CD1c-positive myeloid dendritic cell (primary cell): ENCODE data around the gene NSD2.
"Not testable (repeated sequence)": the region's sequence is repeated elsewhere in the genome, so short reads cannot be mapped to it uniquely, and the experiment has no call there.

ENCODE experiments used
- DNase-seq: peaks from one replicate; pipeline ENCODE4 v3.0.0-alpha.2; 2016; ENCODE audit errors: extremely low spot score

The NSD2 gene

DNA sequence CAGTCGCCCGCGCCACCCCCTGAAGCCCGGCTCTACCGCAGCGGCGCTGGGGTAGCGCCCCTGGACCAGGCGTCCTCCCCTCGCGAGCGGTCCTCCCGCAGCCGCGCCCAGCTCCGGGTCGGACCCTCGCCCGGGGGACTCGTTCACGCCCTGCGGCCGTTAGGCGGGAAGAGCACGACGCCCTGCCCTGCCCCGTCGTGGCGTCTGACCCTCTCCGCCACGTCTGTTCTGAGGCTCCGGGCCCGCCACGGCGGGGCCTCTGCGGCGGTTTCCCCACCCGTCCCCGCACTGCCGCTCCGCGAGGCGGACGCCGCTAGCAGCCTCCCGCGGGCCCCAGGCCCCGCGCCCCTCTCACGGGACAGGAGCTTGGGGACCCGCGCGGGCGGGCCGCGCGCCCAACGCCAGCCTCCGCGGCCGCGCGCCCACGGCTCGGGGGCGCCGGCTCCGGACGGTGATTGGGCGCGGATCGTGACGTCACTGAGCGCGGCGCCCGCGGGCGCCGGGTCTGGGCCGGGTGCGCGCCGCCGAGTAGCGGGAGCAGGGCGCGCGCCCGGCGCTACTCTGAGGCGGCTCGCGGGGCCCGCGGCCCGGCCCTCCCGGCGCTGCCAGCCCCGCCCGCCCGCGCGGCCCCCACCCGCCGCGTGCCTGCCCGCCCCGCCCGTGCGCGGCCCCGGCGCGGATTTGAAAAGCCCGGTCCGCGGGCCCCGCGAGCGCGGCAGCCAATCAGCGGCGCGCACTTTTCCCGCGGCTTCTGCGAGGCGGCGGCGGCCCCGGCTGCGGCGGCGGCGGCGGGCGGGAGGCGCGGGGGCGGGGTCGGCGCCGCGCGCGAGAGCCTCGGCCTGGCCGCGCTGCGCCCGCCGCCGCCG lies at the start of gene NSD2:
Gene NSD2, plus strand, starts transcription at position 816 of the 866 bp plus-strand sequence. CDS start 29,262 bp downstream, outside the sequence.
- DNase-seq = peak; percentile 96

GRCh38 chr4:1821679-1822567 lies 49.3 kb upstream of the NSD2 start:
- no peak for DNase-seq

GRCh38 chr4:1822568-1823544 lies 48.3 kb upstream of the NSD2 start:
- DNase-seq = no peak

GRCh38 chr4:1823545-1823932 lies 47.7 kb upstream of the NSD2 start:
- no peak for DNase-seq

DNA sequence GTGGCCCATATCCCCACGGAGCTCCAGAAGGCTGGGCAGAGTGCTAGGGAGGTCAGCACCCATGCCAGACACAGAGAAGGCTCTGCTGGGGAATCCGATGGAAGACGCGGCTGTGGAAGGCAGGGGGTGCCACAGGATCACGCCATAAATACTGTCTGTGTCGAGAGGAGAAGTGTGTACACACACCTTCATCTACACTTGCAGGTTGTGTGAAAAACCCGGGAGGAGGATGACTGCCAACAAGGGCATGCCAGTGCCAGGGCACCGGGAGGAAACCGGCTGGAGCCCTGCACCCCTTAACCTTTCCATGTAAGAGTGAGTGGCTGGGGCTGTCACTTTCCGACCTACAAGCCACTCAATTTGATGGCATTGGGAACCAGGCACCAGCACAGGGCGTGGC lies 46.4 kb upstream of the NSD2 start:
- DNase-seq = no peak

DNA sequence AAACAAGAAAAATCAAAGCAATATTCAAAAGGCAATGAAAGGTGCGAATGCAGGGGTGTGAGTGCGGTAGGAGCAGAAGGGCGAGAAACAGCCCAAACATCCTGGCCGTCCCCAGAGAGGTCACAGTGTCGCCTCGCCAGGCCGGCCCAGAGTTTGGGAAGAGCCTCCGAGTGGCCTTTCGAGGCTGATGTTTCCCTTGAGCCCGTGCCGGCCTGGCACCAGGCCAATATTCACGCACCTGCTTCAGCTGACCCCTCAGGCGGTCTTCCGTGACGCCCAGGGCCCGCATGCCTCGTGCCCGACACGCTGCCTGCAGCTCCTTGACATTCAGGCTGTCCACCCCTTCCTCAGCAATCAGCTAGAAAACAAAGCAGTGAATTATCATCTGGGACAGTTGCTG lies 45.9 kb upstream of the NSD2 start:
- DNase-seq = no peak

DNA sequence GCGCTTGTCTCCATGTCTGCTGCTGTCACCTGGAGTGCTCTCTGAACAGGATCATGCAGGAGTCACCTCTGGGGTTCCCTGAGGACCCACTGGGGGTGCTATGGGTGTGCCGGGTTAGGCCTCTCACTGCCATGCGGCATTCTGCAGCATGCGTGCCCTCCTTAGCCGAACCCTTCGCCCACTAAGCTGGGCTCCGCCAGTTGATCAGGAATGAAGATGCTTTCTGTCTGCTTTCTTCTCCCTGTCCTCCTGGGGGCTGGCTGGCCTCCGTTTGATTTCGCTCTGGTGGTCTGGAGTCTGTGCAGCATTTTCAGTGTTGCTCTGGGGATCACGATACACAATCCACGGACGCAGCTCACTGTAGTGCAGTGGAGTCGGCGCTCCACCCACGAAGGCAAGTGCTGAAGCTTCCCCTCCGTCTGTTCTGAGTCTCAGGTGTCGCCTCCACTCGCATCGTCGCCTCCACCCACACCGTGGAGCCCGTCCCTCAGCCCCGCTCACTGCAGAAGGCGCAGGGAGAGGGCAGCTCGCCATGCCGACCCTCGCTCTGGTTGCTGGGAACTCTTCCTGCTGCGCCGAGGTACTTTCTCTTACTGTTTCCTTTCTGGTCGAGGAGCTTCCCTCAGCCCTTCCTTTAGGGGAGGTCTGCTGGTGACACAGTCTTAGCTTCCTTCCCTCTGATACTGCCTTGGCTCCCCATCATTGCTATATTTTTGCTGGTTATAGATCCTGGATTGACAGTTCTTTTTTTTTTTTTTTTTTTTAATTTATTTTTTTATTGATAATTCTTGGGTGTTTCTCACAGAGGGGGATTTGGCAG lies 44.5 kb upstream of the NSD2 start:
- no peak for DNase-seq

DNA sequence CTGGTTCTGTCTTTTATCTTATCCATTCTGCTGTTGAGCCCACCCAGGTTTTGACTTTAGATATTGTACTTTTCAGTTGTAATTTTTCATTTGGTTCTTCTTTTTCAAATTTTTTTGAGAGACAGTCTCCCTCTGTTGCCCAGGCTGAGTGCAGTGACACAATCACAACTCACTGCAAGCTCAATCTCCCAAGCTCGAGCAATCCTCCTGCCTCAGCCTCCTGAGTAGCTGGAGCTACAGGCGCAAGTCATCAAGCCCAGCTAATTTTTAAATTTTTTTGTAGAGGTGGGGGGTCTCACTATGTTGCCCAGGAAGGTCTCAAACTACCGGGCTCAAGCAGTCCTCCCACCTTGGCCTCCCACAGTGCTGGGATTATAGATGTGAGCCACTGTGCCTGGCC lies 41.0 kb upstream of the NSD2 start:
- no peak for DNase-seq

GRCh38 chr4:1830642-1831228 lies 40.5 kb upstream of the NSD2 start:
- peak; percentile 7 for DNase-seq

DNA sequence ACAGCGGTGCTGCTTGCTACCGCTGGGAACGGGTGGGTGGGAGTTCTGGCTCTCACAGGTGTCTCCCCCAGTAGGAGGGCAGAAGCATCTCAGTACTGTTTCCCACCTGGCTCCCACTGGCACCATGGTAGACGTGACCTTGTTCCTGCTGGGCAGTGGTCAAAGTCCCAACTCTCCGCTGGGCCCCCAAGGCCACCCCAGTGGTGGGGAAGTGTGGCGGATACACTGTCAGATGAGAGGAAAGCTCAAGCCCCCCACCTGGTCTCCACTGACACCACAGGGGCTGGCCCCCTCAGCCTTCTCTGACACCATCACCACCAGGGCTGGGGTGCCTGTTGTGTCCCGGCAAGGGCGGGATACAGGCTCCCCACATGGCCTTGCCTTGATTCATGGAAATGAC lies 39.9 kb upstream of the NSD2 start:
- DNase-seq = no peak

DNA sequence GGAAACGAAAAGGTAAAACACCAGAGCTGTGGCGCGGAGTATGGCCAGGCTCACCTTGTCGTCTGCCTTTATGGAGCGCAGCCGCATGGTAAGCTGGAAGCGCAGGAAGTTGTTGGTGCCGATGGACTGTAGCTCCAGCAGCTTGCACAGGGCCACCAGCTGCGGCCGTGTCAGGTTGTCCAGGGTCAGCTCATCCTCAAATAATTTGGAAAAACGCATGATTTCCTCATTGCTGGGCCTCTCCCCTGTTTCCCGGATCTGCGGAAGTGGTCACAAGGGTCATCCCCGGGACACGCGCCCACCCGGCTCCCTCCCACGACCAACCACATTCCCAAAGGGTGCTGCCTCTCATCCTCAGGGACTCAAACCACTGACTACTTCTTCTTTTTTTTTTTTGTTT lies 38.5 kb upstream of the NSD2 start:
- no peak for DNase-seq

- DNase-seq = no peak
Observed at GRCh38 chr4:1833307-1834046, 37.7 kb upstream of the NSD2 start.

GRCh38 chr4:1834047-1834775 lies 37.0 kb upstream of the NSD2 start:
- DNase-seq = no peak

DNA sequence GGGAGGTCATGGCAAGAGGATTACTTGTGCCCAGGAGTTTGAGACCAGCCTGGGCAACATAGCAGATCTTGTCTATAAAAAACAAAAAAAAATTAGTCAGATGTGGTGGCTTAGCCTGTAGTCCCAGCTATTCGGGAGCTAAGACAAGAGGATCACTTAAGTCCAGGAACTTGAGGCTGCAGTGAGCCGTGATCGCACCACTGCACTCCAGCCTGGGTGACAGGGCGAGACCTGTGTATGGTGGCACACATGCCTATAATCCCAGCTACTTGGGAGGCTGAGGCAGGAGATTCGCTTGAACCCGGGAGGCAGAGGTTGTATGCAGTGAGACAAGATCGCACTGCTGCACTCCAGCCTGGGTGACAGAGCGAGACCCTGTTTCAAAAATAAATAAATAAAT lies 35.4 kb upstream of the NSD2 start:
- DNase-seq = not testable (repeated sequence)

GRCh38 chr4:1836650-1837049 lies 34.5 kb upstream of the NSD2 start:
- no peak for DNase-seq

DNA sequence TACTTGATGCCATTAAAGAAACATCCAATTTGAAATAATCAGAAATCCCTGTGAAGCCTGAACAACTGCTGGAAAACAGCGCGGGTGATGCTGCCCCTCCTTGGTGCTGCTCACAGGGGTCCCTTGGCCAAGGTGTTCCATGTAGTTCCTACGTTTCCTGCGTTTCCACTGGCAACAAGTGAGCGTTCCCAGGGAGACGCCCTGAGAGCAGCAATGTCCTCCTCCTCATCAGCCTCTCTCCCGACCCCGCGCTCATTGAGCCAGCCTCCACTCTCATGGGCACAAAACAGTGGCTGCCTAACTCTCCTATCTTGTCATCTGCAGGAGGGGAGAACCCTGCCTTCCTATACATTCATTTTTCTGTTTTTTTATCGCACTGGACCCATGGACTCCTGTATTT lies 34.1 kb upstream of the NSD2 start:
- no peak for DNase-seq

GRCh38 chr4:1839282-1839681 lies 31.9 kb upstream of the NSD2 start:
- no peak for DNase-seq

DNA sequence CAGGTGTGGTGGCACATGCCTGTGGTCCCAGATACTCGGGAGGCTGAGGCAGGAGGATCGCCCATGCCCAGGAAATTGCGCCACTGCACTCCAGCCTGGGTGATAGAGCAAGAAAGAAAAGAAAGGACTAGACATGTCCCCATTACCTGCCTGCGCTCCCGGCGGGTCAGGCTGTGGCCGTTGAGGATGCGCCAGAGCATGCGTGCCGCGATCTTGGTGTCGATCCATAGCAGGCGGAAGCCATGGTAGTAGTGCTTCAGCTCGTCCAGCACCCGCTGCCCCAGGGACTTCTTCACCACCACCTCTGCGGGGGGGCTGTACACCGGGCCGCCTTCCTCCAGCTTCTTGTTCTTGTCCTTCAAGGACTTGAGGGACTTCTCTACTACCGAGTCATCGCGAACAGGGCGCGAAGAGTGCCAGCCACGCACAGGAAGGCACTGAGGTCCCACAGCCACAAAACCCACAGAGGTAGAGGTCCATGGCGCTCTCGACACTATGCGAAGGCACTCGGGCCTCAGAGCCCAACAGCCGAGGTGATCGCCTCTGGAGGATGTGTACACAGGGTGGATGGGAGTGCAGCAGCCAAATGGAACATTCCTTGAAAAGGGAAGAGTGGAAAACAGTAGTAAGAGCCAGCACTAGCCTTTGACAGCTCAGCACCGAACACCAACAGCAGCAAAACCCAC lies 29.8 kb upstream of the NSD2 start:
- no peak for DNase-seq

GRCh38 chr4:1841887-1842210 lies 29.3 kb upstream of the NSD2 start:
- DNase-seq = no peak
